ENCODE results near the gene MTRF1.

The MTRF1 gene

DNA sequence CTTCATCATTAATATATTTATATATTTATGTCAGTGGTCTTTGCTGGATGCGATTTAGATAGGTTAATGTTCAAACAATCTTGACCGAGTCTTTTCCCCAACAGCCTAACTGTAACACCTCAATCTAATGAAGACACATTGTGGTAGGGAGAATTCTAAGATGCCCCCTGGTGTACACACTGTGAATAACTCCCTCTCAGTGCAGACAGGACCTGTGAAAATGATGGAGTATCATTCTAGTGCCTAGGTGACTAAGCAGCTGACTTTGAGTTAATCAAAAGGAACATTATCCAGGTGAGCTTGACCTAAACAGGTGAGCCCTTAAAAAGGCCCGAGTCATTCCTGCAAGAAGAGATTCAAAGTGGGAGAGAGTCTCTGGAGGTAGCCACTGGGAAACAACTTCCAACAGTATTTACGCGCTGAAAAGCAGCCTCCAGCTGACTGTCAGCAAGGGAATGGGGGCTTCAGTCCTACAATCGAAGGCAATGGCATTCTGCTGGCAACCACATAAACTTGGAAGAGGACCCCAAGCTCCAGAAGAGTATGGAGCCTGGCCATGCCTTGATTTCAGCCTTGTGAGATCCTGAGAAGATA lies 41.0 kb downstream of the MTRF1 start:
- Histone ChIP-seq H3K9ac (ENCODE audit: low read length in 2 of 2) (no peak overlapping the region), H3K27ac (ENCODE audit: low read length) (no peak overlapping the region), H3K27me3 (ENCODE audit: control insufficient read depth in 1 of 2, insufficient read depth in 2 of 2, low read length in 2 of 2) (no peaks in the 10 kb centered on the region), H3K36me3 (ENCODE audit: control insufficient read depth in 2 of 2, insufficient read depth in 2 of 2, low read length in 2 of 2) (peaks cover 4 to 6% of the 10 kb centered on the region in 2 donors), H3K4me3 (ENCODE audit: low read length in 2 of 2) (no peak overlapping the region), H3K4me1 (ENCODE audit: control insufficient read depth, insufficient read depth, low read length) (no peaks in the 10 kb centered on the region), H3K9me3 (ENCODE audit: control insufficient read depth in 2 of 2, low read length in 2 of 2) (no peaks in the 10 kb centered on the region)

DNA sequence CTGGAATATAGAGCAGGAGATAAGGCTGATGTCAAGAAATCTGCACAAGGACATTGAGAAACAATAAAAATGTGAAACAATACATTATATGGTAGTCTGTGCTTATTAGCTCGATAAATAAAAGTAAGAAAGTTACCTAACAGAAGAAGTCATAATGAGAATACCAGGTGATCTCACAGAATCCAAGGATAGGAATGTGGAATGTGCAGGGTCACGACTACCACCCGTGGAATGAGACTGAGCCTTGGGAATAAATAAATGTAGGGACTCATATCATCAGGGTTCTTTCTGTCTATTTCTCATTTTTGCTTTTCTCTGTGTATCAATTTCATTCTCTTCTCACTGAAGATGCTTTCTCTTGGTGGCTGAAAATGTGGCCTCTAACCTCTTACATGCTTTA lies 43.0 kb downstream of the MTRF1 start:
- no peaks in the 10 kb centered on the region for H3K9me3 ChIP-seq (ENCODE audit: control insufficient read depth in 2 of 2, low read length in 2 of 2)
- H3K4me3 ChIP-seq (ENCODE audit: low read length in 2 of 2) = no peak overlapping the region
- no peaks in the 10 kb centered on the region for H3K4me1 ChIP-seq (ENCODE audit: control insufficient read depth, insufficient read depth, low read length)
- H3K27ac ChIP-seq (ENCODE audit: low read length) = no peak overlapping the region
- H3K36me3 ChIP-seq (ENCODE audit: control insufficient read depth in 2 of 2, insufficient read depth in 2 of 2, low read length in 2 of 2) = peaks cover 0 to 3% of the 10 kb centered on the region in 2 donors
- no peaks in the 10 kb centered on the region for H3K27me3 ChIP-seq (ENCODE audit: control insufficient read depth in 1 of 2, insufficient read depth in 2 of 2, low read length in 2 of 2)
- H3K9ac ChIP-seq (ENCODE audit: low read length in 2 of 2) = no peak overlapping the region

GRCh38 chr13:41216160-41216559 lies 47.2 kb downstream of the MTRF1 start:
- no peak overlapping the region for H3K27ac ChIP-seq (ENCODE audit: low read length)
- H3K9me3 ChIP-seq (ENCODE audit: control insufficient read depth in 2 of 2, low read length in 2 of 2) = no peaks in the 10 kb centered on the region
- no peak overlapping the region for H3K4me3 ChIP-seq (ENCODE audit: low read length in 2 of 2)
- no peaks in the 10 kb centered on the region for H3K4me1 ChIP-seq (ENCODE audit: control insufficient read depth, insufficient read depth, low read length)
- no peaks in the 10 kb centered on the region for H3K36me3 ChIP-seq (ENCODE audit: control insufficient read depth in 2 of 2, insufficient read depth in 2 of 2, low read length in 2 of 2)
- H3K27me3 ChIP-seq (ENCODE audit: control insufficient read depth in 1 of 2, insufficient read depth in 2 of 2, low read length in 2 of 2) = no peaks in the 10 kb centered on the region
- H3K9ac ChIP-seq (ENCODE audit: low read length in 2 of 2) = no peak overlapping the region

DNA sequence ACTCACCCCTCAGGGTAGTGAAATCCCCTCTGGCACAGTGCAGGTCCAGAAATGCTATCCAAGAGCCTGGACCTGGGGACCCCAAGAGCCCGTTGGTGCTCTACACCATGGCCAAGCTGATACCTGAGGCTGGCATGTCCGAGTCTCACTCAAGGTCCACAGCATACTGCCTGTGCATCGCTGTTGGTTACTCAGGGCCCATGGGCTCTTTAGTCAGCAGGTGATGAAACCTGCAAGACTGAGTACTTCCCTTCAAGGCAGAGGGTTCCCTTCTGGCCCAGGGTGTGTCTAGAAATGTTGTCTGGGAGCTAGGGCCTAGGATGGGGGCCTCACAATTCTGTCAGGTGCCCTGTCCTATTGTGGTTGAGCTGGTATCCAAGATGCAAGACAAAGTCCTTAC lies 49.5 kb downstream of the MTRF1 start:
- Histone ChIP-seq H3K4me1 (ENCODE audit: control insufficient read depth, insufficient read depth, low read length) (no peaks in the 10 kb centered on the region), H3K27me3 (ENCODE audit: control insufficient read depth in 1 of 2, insufficient read depth in 2 of 2, low read length in 2 of 2) (no peaks in the 10 kb centered on the region), H3K27ac (ENCODE audit: low read length) (no peak overlapping the region), H3K9me3 (ENCODE audit: control insufficient read depth in 2 of 2, low read length in 2 of 2) (no peaks in the 10 kb centered on the region), H3K9ac (ENCODE audit: low read length in 2 of 2) (no peak overlapping the region), H3K4me3 (ENCODE audit: low read length in 2 of 2) (no peak overlapping the region), H3K36me3 (ENCODE audit: control insufficient read depth in 2 of 2, insufficient read depth in 2 of 2, low read length in 2 of 2) (no peaks in the 10 kb centered on the region)

GRCh38 chr13:41213316-41213715 lies 50.1 kb downstream of the MTRF1 start:
- no peak overlapping the region for H3K4me3 ChIP-seq (ENCODE audit: low read length in 2 of 2)
- no peaks in the 10 kb centered on the region for H3K4me1 ChIP-seq (ENCODE audit: control insufficient read depth, insufficient read depth, low read length)
- no peaks in the 10 kb centered on the region for H3K27me3 ChIP-seq (ENCODE audit: control insufficient read depth in 1 of 2, insufficient read depth in 2 of 2, low read length in 2 of 2)
- H3K27ac ChIP-seq (ENCODE audit: low read length) = no peak overlapping the region
- H3K9me3 ChIP-seq (ENCODE audit: control insufficient read depth in 2 of 2, low read length in 2 of 2) = no peaks in the 10 kb centered on the region
- no peaks in the 10 kb centered on the region for H3K36me3 ChIP-seq (ENCODE audit: control insufficient read depth in 2 of 2, insufficient read depth in 2 of 2, low read length in 2 of 2)
- H3K9ac ChIP-seq (ENCODE audit: low read length in 2 of 2) = no peak overlapping the region

DNA sequence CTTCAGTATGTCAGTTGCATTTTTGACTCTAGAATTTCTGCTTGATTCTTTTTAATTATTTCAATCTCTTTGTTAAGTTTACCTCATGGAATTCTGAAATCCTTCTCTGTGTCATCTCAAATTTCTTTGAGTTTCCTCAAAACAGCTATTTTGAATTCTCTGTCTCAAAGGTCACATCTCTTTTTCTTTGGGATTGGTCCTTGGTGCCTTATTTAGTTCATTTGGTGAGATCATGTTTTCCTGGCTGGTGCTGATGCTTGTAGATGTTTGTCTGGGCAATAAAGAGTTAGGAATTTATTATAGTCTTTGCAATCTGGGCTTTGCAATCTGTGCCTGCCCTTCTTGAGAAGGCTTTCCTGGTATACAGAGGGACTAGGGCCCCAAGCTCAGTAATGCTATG lies 50.5 kb downstream of the MTRF1 start:
- no peaks in the 10 kb centered on the region for H3K27me3 ChIP-seq (ENCODE audit: control insufficient read depth in 1 of 2, insufficient read depth in 2 of 2, low read length in 2 of 2)
- no peak overlapping the region for H3K4me3 ChIP-seq (ENCODE audit: low read length in 2 of 2)
- H3K27ac ChIP-seq (ENCODE audit: low read length) = no peak overlapping the region
- no peaks in the 10 kb centered on the region for H3K9me3 ChIP-seq (ENCODE audit: control insufficient read depth in 2 of 2, low read length in 2 of 2)
- H3K9ac ChIP-seq (ENCODE audit: low read length in 2 of 2) = no peak overlapping the region
- no peaks in the 10 kb centered on the region for H3K4me1 ChIP-seq (ENCODE audit: control insufficient read depth, insufficient read depth, low read length)
- H3K36me3 ChIP-seq (ENCODE audit: control insufficient read depth in 2 of 2, insufficient read depth in 2 of 2, low read length in 2 of 2) = no peaks in the 10 kb centered on the region

GRCh38 chr13:41211062-41211461 lies 52.3 kb downstream of the MTRF1 start:
- Histone ChIP-seq H3K4me3 (ENCODE audit: low read length in 2 of 2) (no peak overlapping the region), H3K36me3 (ENCODE audit: control insufficient read depth in 2 of 2, insufficient read depth in 2 of 2, low read length in 2 of 2) (no peaks in the 10 kb centered on the region), H3K27me3 (ENCODE audit: control insufficient read depth in 1 of 2, insufficient read depth in 2 of 2, low read length in 2 of 2) (no peaks in the 10 kb centered on the region), H3K9me3 (ENCODE audit: control insufficient read depth in 2 of 2, low read length in 2 of 2) (no peaks in the 10 kb centered on the region), H3K27ac (ENCODE audit: low read length) (no peak overlapping the region), H3K4me1 (ENCODE audit: control insufficient read depth, insufficient read depth, low read length) (no peaks in the 10 kb centered on the region), H3K9ac (ENCODE audit: low read length in 2 of 2) (no peak overlapping the region)

GRCh38 chr13:41206467-41206866 lies 56.9 kb downstream of the MTRF1 start:
- Histone ChIP-seq H3K9me3 (ENCODE audit: control insufficient read depth in 2 of 2, low read length in 2 of 2) (no peaks in the 10 kb centered on the region), H3K36me3 (ENCODE audit: control insufficient read depth in 2 of 2, insufficient read depth in 2 of 2, low read length in 2 of 2) (no peaks in the 10 kb centered on the region), H3K4me1 (ENCODE audit: control insufficient read depth, insufficient read depth, low read length) (no peaks in the 10 kb centered on the region), H3K27me3 (ENCODE audit: control insufficient read depth in 1 of 2, insufficient read depth in 2 of 2, low read length in 2 of 2) (no peaks in the 10 kb centered on the region), H3K27ac (ENCODE audit: low read length) (no peak overlapping the region), H3K4me3 (ENCODE audit: low read length in 2 of 2) (no peak overlapping the region), H3K9ac (ENCODE audit: low read length in 2 of 2) (no peak overlapping the region)

GRCh38 chr13:41203810-41204209 lies 59.6 kb downstream of the MTRF1 start:
- no peak overlapping the region for H3K27ac ChIP-seq (ENCODE audit: low read length)
- H3K27me3 ChIP-seq (ENCODE audit: control insufficient read depth in 1 of 2, insufficient read depth in 2 of 2, low read length in 2 of 2) = no peaks in the 10 kb centered on the region
- no peak overlapping the region for H3K4me3 ChIP-seq (ENCODE audit: low read length in 2 of 2)
- H3K36me3 ChIP-seq (ENCODE audit: control insufficient read depth in 2 of 2, insufficient read depth in 2 of 2, low read length in 2 of 2) = no peaks in the 10 kb centered on the region
- no peak overlapping the region for H3K9ac ChIP-seq (ENCODE audit: low read length in 2 of 2)
- no peaks in the 10 kb centered on the region for H3K4me1 ChIP-seq (ENCODE audit: control insufficient read depth, insufficient read depth, low read length)
- no peaks in the 10 kb centered on the region for H3K9me3 ChIP-seq (ENCODE audit: control insufficient read depth in 2 of 2, low read length in 2 of 2)

DNA sequence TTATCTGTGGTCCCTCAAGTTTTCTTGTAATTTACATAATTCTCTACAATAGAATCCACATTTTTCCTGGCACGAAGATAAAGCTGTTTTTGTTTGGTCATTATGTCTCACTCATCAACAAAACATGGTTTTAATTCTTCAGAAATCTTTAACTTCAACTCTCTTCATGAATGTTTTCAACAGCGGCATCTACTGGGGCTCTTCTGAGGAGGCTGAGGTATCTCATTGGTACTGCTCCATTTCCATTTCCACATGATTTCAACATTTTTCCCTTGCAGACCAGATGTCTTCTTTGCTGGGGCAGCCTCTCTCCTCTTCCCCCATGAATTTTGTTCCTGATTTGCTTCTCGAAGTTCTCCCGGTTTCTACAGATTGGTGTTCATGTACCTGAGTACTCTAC lies 63.2 kb downstream of the MTRF1 start:
- H3K27ac ChIP-seq (ENCODE audit: low read length) = no peak overlapping the region
- no peaks in the 10 kb centered on the region for H3K27me3 ChIP-seq (ENCODE audit: control insufficient read depth in 1 of 2, insufficient read depth in 2 of 2, low read length in 2 of 2)
- H3K4me3 ChIP-seq (ENCODE audit: low read length in 2 of 2) = no peak overlapping the region
- H3K9me3 ChIP-seq (ENCODE audit: control insufficient read depth in 2 of 2, low read length in 2 of 2) = no peaks in the 10 kb centered on the region
- no peaks in the 10 kb centered on the region for H3K4me1 ChIP-seq (ENCODE audit: control insufficient read depth, insufficient read depth, low read length)
- H3K9ac ChIP-seq (ENCODE audit: low read length in 2 of 2) = no peak overlapping the region
- no peaks in the 10 kb centered on the region for H3K36me3 ChIP-seq (ENCODE audit: control insufficient read depth in 2 of 2, insufficient read depth in 2 of 2, low read length in 2 of 2)

- Histone ChIP-seq H3K27ac (ENCODE audit: low read length) (no peak overlapping the region), H3K4me3 (ENCODE audit: low read length in 2 of 2) (no peak overlapping the region), H3K9me3 (ENCODE audit: control insufficient read depth in 2 of 2, low read length in 2 of 2) (no peaks in the 10 kb centered on the region), H3K9ac (ENCODE audit: low read length in 2 of 2) (no peak overlapping the region), H3K36me3 (ENCODE audit: control insufficient read depth in 2 of 2, insufficient read depth in 2 of 2, low read length in 2 of 2) (no peaks in the 10 kb centered on the region), H3K4me1 (ENCODE audit: control insufficient read depth, insufficient read depth, low read length) (no peaks in the 10 kb centered on the region), H3K27me3 (ENCODE audit: control insufficient read depth in 1 of 2, insufficient read depth in 2 of 2, low read length in 2 of 2) (no peaks in the 10 kb centered on the region)
These were observed 63.9 kb downstream of the MTRF1 start for GRCh38 chr13:41199526-41199925.

Data from stomach smooth muscle (tissue), 2 donors.